Ovary (tissue), 9 donors: Measurements from ENCODE around the gene HGS. TPM values are rescaled to one million over a fixed set of nuclear protein-coding genes. Genes with fewer than 3 reads are reported as not detected.

Experiments used
- DNase-seq, 5 donors: peaks; one replicate each; pipeline ENCODE4 v3.0.0-alpha.2; 2019 to 2020
- H3K27ac ChIP-seq, 2 donors: fragments of 200-600 bp; one replicate each; pipeline versions ENCODE4 v1.5.1 to v1.8.0; 2019 to 2022
- H3K27me3 ChIP-seq: fragments of 200-600 bp; one replicate; pipeline ENCODE4 v1.8.0; 2022
- H3K36me3 ChIP-seq: fragments of 200-600 bp; sonication (generic); one replicate; pipeline ENCODE4 v1.5.1; 2019
- H3K4me1 ChIP-seq: one replicate; pipeline ENCODE4 v1.8.1; 2013; ENCODE audit warnings: mild to moderate bottlenecking, moderate library complexity; ENCODE audit not compliant: insufficient read depth
- H3K4me3 ChIP-seq: fragments of 200-600 bp; sonication (generic); one replicate; pipeline ENCODE4 v1.5.1; 2017
- H3K9me3 ChIP-seq, 2 donors: fragments of 200-600 bp in 1 of 2; sonication (generic) in 1 of 2; one replicate each; pipeline versions ENCODE4 v1.5.1 to v1.8.1; 2013 to 2019; ENCODE audit warnings: mild to moderate bottlenecking in 1 of 2, moderate library complexity in 1 of 2
- EP300 ChIP-seq: sonication (generic); formaldehyde crosslinking; IDR thresholded peaks from one replicate; pipeline ENCODE4 v1.6.1; 2017; ENCODE audit warnings: antibody characterized with exemption
- POLR2A ChIP-seq: fragments of 450-650 bp; IDR thresholded peaks from one replicate; pipeline ENCODE4 v1.6.1; 2017; ENCODE audit warnings: antibody characterized with exemption, mild to moderate bottlenecking, moderate library complexity
- WGBS, 3 donors: extraction: QIAGEN DNeasy Blood & Tissue Kit in 1 of 3; methylation state at CpG; one replicate each; pipeline versions ENCODE4 v1.1.5 to v1.1.7; 2013 to 2017; 5-methylcytosine and 5-hydroxymethylcytosine counted together
- intact Hi-C, 4 donors: fragments of 100-400 bp; cut with DNase I; formaldehyde crosslinking; loops; one replicate each; pipeline versions ENCODE4 v1.11.0 to v1.15.1; 2022 to 2023
- polyA plus RNA-seq, 2 donors: library from polyadenylated mRNA; stranded (reverse); fragments of 200-250 nt in 1 of 2; fragments of 350-450 nt in 1 of 2; fragmentation: Illumina TruSeq in 1 of 2; extraction: RNeasy Lipid Tissue Mini Kit (QIAGEN cat#74804) in 1 of 2; gene quantifications; one replicate each; pipeline ENCODE4 v1.2.3, GENCODE V29; 2013 to 2014
- total RNA-seq, 7 donors: library from RNA; depleted of rRNA in 2 of 7; stranded (reverse); fragments of >200 nt in 2 of 7; fragmentation: NEBNext Ultra II Directional in 3 of 7; extraction: Animal tissue kit (Norgen Biotek cat#: 25700) in 3 of 7; gene quantifications; one replicate each; pipeline versions ENCODE4 v1.1.0 to v1.2.4, GENCODE V29; 2016 to 2023
- TF ChIP-seq, protein P1 (sequence below), 3 donors: fragments of 450-650 bp in 2 of 3; fragments of 200-600 bp in 1 of 3; IDR thresholded peaks; one replicate each; pipeline versions ENCODE4 v1.5.1 to v1.8.0; 2016 to 2022; ENCODE audit warnings: antibody characterized with exemption in 3 of 3, mild to moderate bottlenecking in 1 of 3
- donor health status: DM: no; HTN: no; CAD: no; lungs with moderate emphysema.
- donor health status: DM: no; HTN: no; CAD: no.
- donor health status: Bipolar disorder and iron deficiency.
- donor health status: DM: yes; HTN: yes; CAD: no.
- donor health status: DM: no; HTN: no; CAD: no.
- donor health status: DM: yes; HTN: yes; CAD: no.

Gene HGS
- total and polyA plus RNA-seq, 9 donors: 39.1 to 91.5 (median 73.4) TPM

DNA sequence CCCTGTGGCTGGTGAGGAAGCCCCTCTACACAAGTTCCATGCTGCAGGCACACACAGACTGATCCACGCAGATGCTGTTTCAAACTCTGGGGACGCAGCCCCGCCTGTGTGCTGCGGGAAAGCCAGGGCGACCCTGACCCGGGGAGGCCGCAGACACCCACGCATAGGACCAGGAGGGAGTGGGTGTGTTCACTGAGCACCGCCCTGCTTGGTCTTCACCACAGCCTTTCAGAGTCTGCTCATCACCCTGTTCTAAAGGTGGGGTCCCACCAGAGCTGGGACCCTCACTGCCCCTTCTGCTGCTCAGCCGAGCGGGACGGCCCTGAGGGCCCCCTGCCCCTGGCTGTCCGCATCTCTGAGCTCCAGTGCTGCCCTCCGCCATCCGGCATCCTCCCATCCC is 39.3 kb upstream of the HGS start:
- H3K36me3 ChIP-seq: no peaks in the 10 kb centered on the region
- intact Hi-C loops: no loop called here
- 44 to 76% (median 63%) methylated on average over 14 to 15 of the region's 15 CpGs for WGBS, 3 donors
- no peak overlapping the region for H3K4me3 ChIP-seq
- peaks cover 0 to 10% of the 10 kb centered on the region in 2 donors for H3K9me3 ChIP-seq
- no peak overlapping the region for H3K27ac ChIP-seq
- TF ChIP-seq POLR2A (no peak), EP300 (no peak)
- TF ChIP-seq, protein P1, sequence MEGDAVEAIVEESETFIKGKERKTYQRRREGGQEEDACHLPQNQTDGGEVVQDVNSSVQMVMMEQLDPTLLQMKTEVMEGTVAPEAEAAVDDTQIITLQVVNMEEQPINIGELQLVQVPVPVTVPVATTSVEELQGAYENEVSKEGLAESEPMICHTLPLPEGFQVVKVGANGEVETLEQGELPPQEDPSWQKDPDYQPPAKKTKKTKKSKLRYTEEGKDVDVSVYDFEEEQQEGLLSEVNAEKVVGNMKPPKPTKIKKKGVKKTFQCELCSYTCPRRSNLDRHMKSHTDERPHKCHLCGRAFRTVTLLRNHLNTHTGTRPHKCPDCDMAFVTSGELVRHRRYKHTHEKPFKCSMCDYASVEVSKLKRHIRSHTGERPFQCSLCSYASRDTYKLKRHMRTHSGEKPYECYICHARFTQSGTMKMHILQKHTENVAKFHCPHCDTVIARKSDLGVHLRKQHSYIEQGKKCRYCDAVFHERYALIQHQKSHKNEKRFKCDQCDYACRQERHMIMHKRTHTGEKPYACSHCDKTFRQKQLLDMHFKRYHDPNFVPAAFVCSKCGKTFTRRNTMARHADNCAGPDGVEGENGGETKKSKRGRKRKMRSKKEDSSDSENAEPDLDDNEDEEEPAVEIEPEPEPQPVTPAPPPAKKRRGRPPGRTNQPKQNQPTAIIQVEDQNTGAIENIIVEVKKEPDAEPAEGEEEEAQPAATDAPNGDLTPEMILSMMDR (IDR thresholded peaks at IDR 0.05): no peak
- H3K27me3 ChIP-seq: peaks cover 9% of the 10 kb centered on the region
- no peaks in the 10 kb centered on the region for H3K4me1 ChIP-seq
- DNase-seq: no peak

DNA sequence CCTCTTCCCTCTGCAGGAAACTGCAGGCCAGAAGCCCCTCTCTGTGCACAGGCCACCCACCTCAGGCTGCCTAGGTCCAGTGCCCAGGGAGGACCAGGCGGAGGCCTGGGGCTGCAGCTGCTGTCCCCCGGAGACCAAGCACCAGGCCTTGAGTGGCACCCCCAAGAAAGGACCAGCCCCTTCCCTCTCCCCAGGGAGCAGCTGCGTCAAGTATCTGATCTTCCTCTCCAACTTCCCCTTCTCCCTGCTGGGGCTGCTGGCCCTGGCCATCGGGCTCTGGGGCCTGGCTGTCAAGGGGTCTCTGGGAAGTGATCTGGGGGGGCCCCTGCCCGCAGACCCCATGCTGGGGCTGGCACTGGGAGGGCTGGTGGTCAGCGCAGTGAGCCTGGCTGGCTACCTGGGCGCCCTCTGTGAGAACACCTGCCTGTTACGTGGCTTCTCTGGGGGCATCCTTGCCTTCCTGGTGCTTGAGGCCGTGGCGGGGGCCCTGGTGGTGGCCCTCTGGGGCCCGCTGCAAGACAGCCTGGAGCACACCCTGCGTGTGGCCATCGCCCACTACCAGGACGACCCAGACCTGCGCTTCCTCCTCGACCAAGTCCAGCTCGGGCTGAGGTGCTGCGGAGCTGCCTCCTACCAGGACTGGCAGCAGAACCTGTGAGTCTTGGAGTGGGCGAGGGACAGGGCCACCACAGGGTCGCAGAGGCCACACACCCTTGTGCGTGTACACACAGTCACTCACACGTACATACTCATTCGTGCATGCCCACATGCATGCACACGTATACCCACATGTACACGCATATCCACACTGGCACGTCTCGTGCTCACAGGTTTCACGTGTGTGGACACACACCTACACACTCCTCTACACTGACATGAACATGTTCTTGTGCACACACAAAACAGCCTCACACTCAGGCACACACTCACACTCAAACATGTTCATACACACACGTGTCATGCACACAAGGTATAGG is 38.5 kb upstream of the HGS start:
- Histone ChIP-seq H3K4me3 (no peak overlapping the region), H3K9me3 (peaks cover 0 to 10% of the 10 kb centered on the region in 2 donors), H3K36me3 (no peaks in the 10 kb centered on the region), H3K27ac (no peak overlapping the region), H3K27me3 (peaks cover 14% of the 10 kb centered on the region), H3K4me1 (no peaks in the 10 kb centered on the region)
- 85 to 87% (median 86%) methylated on average over 25 to 29 of the region's 29 CpGs for WGBS, 3 donors
- TF ChIP-seq, protein P1 (IDR thresholded peaks at IDR 0.05): no peak
- no peak for TF ChIP-seq POLR2A
- no peak for TF ChIP-seq EP300
- no peak for DNase-seq
- intact Hi-C loops: no loop called here

DNA sequence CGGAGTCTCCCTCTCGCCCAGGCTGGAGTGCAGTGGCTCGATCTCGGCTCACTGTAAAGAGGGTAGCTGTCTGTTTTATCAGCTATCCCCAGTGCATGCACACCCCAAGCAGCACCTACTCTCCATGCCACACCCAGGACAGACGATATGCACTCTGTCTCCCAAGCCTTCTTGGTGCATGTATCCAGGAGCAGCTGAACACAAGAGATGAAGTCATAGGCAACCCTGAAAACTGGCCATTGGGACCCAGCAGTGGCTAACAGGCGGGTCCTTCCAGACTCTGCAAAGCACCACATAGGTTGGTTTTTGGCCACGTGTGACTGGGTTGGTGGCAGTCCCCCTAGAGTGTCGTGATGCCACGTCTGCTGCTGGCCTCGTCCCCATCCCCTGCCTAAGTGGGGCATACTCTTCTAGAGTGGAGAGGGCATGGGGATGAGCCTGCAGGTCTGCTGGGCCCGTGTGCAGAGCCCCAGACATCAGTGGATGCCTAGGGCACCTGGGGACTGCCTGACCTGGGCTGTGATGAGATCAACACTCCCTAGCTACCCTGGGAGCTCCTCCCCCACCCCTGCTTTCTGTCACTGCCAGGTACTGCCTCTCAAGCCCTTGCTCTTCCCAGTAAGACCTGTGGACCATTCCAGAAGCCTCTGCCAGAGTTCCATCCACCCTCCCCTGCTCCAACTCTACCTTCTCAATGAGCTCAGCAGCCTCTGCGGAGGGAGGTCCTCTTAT is 36.8 kb upstream of the HGS start:
- Histone ChIP-seq H3K27me3 (peaks cover 14% of the 10 kb centered on the region), H3K4me1 (no peaks in the 10 kb centered on the region), H3K4me3 (no peak overlapping the region), H3K27ac (no peak overlapping the region), H3K36me3 (no peaks in the 10 kb centered on the region), H3K9me3 (peaks cover 0 to 10% of the 10 kb centered on the region in 2 donors)
- no peak for TF ChIP-seq EP300
- TF ChIP-seq, protein P1 (IDR thresholded peaks at IDR 0.05): no peak
- TF ChIP-seq POLR2A: no peak
- DNase-seq: no peak
- intact Hi-C loops: no loop called here
- WGBS, 3 donors: 52 to 70% (median 58%) methylated on average over 12 of the region's 12 CpGs

DNA sequence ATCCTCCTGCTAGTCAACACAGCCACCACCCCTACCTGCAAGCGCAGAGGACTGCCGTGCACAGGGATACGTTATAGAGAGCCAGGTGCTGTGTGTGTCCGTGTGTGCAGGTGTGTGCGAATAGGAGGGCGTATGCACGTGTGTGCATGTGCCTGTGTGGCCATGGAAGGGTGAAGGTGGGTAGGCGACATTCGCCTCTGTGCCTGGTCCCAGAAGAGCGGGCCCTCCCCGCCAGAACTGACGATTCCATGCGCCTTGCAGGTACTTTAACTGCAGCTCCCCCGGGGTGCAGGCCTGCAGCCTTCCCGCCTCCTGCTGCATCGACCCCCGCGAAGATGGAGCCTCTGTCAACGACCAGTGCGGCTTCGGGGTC is 36.2 kb upstream of the HGS start:
- Histone ChIP-seq H3K9me3 (peaks cover 0 to 10% of the 10 kb centered on the region in 2 donors), H3K27ac (no peak overlapping the region), H3K4me1 (no peaks in the 10 kb centered on the region), H3K27me3 (peaks cover 14% of the 10 kb centered on the region), H3K36me3 (no peaks in the 10 kb centered on the region), H3K4me3 (no peak overlapping the region)
- no peak for DNase-seq
- intact Hi-C loops: no loop called here
- TF ChIP-seq, protein P1 (IDR thresholded peaks at IDR 0.05): no peak
- TF ChIP-seq EP300 (no peak), POLR2A (no peak)
- 18 to 28% (median 25%) methylated on average over 19 to 21 of the region's 21 CpGs for WGBS, 3 donors
